ENCODE data around the gene FAM3A.

FAM3A gene

DNA sequence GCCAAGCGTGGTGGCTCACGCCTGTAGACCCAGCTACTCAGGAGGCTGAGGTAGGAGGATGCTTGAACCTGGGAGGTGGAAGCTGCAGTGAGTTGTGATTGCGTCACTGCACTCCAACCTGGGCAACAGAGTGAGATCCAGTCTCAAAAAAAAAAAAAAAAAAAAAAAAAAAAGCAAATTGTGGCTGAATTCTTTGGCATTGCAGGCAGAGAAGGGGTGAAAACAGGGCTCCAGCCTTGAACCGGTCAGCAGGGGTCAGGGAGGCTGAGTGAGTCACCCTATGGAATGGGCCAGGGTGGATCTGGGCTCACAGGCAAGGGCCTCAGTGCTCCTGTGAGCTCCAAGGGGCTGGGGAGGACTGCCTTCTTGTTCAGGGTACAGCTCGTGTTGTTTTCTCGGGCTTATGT lies 13.2 kb upstream of the FAM3A start:
- TF ChIP-seq CTCF (conservative IDR thresholded peaks at IDR 0.05; ENCODE audit: control insufficient read depth, insufficient read depth, low read depth, low read length): no peak
- H3K4me3 ChIP-seq (ENCODE audit: control insufficient read depth, low read depth, low read length): no peak overlapping the region
- peak; percentile 66 for DNase-seq (ENCODE audit: low read depth)

- peak; percentile 57 for TF ChIP-seq CTCF (conservative IDR thresholded peaks at IDR 0.05; ENCODE audit: control insufficient read depth, insufficient read depth, low read depth, low read length)
- peak; percentile 69 for DNase-seq (ENCODE audit: low read depth)
- peak overlapping the region; percentile 24 for H3K4me3 ChIP-seq (ENCODE audit: control insufficient read depth, low read depth, low read length)
These were observed 11.1 kb upstream of the FAM3A start for GRCh38 chrX:154526901-154527675.

DNA sequence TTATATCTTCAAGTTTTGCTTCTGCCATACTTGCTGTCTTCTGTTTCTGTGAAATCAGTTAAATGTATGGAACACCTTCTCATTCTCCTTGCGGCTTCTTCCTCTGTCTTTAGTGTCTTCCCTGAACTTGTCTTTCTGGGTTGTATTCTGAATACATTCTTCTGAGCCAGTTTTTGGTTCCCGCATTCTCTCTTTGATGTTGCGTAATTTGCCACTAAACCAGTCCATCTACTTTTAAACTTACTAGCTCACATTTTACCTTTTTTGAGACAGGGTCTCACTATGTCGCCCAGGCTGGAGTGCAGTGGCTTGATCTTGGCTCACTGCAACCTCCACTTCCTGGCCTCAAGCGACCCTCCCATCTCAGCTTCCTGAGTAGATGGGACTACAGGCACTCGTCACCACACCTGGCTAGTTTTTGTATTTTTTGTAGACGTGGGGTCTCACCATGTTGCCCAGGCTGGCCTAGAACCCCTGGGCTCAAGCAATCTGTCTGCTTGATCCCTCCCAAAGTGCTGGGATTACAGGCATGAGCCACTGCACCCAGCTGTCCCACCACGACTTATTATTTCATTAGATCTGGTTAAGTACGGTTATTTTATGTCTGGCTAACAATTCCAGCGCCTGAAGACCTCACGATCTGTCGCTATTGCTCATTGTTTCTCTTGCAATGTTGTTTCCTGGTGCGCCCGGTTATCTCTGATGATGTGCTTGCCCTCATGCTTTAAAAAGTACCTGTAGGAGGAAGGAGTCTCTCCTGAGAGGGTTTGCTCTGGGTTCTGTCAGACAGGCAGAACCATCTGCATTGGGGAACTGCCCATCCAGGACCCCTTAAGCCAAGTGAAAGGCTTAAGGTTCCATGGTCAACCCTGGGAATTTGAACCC lies 9.8 kb upstream of the FAM3A start:
- no peak overlapping the region for H3K4me3 ChIP-seq (ENCODE audit: control insufficient read depth, low read depth, low read length)
- DNase-seq (ENCODE audit: low read depth): no peak
- no peak for TF ChIP-seq CTCF (conservative IDR thresholded peaks at IDR 0.05; ENCODE audit: control insufficient read depth, insufficient read depth, low read depth, low read length)

DNA sequence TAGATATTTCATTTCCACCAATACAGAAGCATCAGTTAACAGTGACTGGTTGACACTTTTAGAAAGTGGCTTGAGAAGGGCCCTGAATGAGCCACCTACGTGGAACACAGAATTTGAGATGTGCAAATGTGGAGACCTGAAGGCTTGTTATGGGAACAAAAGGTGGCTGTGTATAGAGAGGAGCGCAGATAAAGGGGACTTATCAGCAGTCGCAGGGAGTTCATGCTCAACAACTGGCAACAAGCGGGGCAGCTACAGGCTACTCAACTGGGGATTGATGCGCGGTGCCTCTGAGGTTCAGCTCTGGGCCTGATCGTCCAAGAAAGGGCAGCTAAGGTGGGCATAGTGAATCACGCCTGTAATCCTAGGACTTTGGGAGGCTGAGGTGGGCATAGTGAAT lies 3.4 kb upstream of the FAM3A start:
- TF ChIP-seq CTCF (conservative IDR thresholded peaks at IDR 0.05; ENCODE audit: control insufficient read depth, insufficient read depth, low read depth, low read length): no peak
- no peak overlapping the region for H3K4me3 ChIP-seq (ENCODE audit: control insufficient read depth, low read depth, low read length)
- no peak for DNase-seq (ENCODE audit: low read depth)

DNA sequence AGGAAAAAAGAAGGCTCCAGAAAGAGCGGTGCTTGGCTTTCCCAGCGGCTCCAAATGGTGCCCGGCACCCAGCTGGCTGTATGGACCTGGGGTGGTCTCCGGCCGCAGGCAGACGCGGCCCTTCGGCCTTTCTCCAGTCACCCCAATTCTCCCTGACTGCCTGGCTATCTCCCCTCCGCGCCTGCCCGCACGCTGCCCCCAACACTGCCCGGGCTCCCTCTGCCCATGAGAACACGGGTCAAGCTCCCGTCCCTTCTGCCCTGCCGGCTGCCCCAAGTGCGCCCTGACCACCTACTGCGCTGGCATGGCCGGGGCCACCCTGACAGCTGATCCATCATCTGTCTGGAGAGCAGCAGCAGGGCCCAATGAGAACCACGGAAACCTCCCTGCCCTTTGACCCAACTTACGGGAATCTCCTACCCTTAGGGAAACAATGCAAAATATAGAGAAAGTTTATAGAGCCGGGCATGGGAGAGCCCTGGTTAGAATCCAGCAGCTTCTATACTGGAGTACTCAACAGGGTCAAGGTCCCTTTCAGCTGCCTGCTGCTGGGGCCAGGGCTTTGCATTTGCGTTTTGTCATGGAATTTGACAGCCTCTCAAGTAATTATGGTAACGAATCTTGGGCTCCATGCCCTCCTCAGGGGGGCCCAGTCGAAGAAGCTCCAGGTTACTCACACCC lies 1.2 kb upstream of the FAM3A start:
- no peak overlapping the region for H3K4me3 ChIP-seq (ENCODE audit: control insufficient read depth, low read depth, low read length)
- no peak for TF ChIP-seq CTCF (conservative IDR thresholded peaks at IDR 0.05; ENCODE audit: control insufficient read depth, insufficient read depth, low read depth, low read length)
- no peak for DNase-seq (ENCODE audit: low read depth)

GRCh38 chrX:154516656-154517100 lies 646 bp upstream of the FAM3A start:
- peak overlapping the region; percentile 51 for H3K4me3 ChIP-seq (ENCODE audit: control insufficient read depth, low read depth, low read length)
- no peak for TF ChIP-seq CTCF (conservative IDR thresholded peaks at IDR 0.05; ENCODE audit: control insufficient read depth, insufficient read depth, low read depth, low read length)
- peak; percentile 71 for DNase-seq (ENCODE audit: low read depth)
